Limb (tissue), 2 donors: ENCODE results near the gene EFNA1.
A peak's percentile ranks its signal among the peaks of the same experiment; 100 is the strongest.

ENCODE experiments used
- DNase-seq, 2 donors: peaks; one replicate each; pipeline ENCODE4 v3.0.0-alpha.2; 2016; ENCODE audit errors: extremely low spot score in 2 of 2

EFNA1 gene

DNA sequence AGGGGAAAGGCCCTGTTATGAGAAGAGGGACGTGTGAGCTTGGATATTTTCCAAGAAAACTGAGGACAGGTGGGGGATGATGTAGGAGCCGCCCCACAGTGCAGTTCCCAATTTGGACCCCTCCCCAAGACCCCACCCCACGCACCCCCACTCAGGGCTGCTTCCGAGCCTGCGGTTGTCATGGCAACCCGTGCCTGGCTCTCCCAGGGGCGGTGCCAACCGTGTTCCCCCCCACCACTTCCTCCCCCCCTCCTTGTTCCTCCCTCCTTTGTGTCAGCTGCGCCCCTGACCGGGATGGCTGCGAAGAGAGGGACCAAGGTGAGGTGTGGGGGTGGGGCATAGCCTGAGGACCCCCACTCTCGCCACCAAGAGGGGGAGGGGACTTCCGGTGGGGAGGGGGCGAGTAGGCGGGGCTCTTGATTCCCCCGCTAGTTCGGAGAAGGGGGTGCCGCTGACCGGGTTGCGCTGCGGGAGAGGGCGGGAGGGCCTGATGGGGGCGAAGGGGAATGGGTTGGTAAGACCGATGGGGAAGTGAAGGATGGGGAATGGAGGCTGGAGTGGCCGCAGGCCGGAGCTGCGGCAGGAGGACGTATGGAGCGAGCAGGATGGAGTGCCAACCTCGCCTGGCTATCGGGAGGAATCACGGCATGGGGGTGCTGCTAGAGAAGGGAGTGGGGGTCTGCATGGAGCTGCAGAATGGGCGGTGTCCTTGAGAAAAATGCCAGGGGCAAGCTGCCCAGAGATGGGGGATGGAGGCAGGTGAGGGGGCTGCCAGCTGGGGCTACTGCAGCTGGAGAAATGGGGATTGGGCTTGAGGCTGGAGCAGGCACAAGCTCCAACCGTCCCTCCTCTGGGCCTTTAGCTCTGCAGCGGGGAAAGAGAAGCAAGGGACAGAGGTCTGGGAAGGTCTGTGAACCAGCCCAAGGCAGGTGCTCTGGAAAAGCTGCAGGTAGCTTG, 46.9 kb downstream of the EFNA1 start:
- DNase-seq = peak in 1 of 2 donors; percentile 84

DNA sequence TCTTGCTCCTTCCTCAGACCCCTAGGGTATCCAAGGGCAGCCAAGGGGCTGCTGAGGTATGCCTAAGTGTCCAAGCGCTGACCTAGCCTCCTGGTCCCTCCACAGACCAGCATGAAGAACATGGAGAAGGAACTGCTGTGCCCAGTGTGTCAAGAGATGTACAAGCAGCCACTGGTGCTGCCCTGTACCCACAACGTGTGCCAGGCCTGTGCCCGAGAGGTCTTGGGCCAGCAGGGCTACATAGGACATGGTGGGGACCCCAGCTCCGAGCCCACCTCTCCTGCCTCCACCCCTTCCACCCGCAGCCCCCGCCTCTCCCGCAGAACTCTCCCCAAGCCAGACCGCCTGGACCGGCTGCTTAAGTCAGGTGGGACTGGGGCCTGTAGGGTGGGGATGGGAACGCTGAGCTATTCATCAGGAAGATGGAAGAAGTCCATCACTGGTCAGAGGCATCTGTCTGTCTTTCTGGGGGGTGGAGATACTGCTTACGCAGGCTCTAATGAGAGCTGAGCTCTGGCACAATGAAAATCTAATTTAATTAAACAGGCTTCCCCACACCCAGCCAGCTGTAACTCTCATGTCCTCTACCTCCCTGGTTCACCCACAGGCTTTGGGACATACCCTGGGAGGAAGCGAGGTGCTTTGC, 47.7 kb downstream of the EFNA1 start:
- DNase-seq = peak in 1 of 2 donors; percentile 39

DNA sequence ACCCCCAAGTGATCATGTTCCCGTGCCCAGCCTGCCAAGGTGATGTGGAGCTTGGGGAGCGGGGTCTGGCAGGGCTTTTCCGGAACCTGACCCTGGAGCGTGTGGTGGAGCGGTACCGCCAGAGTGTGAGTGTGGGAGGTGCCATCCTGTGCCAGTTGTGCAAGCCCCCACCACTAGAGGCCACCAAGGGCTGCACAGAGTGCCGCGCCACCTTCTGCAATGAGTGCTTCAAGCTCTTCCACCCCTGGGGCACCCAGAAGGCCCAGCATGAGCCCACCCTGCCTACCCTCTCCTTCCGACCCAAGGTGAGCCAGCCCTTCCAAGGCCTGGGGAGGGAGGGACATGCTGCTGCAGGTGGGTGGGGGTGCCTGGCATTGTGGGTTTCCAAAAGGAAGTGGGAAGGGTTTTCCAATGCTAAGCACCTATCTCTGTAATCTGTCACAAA, 48.3 kb downstream of the EFNA1 start:
- peak in 1 of 2 donors; percentile 31 for DNase-seq

DNA sequence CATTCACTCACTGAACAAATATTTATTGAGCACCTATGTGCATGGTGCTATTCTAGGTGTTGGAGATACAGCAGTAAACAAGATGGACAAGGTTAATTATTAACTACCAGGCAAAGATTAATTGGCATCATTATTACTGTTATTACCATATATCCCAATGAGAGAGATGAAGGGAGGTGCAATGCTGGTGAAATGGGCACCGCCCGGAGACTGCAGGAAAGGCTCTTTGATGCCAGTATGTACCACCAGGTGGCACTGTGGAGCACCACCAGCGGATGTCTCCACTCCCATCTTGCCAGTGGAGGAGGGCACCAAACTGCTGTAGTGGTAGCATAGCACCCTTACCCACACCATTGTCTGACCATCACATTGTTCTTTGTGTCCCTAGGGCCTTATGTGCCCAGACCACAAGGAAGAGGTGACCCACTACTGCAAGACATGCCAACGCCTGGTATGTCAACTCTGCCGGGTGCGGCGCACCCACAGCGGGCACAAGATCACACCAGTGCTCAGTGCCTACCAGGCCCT, 48.9 kb downstream of the EFNA1 start:
- peak; percentile 51 to 87 for DNase-seq

DNA sequence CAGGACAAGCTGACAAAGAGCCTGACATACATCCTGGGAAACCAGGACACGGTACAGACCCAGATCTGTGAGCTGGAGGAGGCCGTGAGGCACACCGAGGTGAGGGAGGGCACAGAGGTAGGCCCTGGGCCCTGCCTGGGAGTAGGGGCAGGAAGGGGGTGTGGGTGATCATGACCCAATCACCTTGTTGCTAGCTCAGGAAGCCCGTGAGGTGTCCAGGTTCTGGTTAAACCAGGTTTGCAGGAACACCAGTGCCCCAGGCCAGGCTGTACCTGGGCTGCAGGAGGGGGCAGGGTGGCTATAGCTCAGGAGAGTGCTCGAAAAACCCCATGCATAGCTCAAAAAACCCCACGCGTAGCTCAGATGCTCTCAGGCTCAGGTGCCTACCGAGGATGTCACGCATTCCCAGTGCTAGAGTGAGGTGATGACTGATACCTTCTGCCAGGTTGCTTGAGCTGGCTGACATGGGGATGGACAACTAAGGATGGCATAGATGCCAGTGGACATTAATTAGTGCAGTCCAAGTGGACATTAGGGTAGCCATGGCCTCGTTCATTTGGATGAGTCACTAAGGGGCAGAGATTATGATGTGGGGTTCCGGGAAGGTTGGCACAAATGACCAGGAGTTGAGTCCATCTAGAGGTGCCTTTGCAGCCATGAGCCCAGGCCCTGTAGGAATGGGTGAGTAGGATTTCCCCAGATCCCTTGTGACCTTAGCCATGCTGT, 49.7 kb downstream of the EFNA1 start:
- peak in 1 of 2 donors; percentile 29 for DNase-seq

DNA sequence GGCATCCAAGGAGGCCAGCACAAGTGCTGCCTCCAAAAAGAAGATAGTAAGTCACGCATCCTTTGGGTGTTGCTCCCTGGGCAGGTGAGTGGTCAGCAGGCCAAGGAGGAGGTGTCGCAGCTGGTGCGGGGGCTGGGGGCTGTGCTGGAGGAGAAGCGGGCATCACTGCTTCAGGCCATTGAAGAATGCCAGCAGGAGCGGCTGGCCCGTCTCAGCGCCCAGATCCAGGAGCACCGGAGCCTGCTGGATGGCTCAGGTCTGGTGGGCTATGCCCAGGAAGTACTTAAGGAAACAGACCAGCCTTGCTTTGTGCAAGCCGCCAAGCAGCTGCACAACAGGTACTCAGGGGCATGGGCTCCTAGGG, 50.2 kb downstream of the EFNA1 start:
- peak in 1 of 2 donors; percentile 26 for DNase-seq

DNA sequence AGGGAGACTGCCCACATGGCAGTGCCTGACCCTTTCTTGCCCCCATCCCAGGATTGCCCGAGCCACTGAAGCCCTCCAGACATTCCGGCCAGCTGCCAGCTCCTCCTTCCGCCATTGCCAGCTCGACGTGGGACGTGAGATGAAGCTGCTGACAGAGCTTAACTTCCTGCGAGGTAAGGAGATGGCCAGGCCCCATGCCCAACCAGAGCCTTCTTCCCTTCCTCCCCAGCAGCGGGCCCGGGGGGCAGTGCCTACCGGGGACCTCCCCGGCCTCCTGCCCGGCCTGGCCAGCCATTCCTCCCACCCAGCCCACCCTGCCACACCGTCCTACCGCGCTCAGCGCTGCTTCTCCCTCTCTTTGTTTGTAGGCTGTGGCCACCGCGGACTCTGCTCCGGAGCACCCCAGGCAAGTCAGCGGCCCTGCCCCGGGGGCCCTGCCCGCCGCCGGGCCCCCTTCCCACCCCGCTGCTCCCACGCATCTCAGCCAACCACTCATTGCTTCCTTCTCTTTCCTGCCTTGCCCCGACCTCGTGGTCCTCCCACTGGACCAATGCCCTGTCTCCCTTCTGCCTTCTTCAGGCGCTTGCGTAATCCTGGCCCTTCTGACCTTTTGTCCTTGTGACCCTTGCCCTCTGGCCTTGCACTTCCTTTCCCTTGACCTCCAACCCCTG, 50.9 kb downstream of the EFNA1 start:
- DNase-seq = peak in 1 of 2 donors; percentile 27

DNA sequence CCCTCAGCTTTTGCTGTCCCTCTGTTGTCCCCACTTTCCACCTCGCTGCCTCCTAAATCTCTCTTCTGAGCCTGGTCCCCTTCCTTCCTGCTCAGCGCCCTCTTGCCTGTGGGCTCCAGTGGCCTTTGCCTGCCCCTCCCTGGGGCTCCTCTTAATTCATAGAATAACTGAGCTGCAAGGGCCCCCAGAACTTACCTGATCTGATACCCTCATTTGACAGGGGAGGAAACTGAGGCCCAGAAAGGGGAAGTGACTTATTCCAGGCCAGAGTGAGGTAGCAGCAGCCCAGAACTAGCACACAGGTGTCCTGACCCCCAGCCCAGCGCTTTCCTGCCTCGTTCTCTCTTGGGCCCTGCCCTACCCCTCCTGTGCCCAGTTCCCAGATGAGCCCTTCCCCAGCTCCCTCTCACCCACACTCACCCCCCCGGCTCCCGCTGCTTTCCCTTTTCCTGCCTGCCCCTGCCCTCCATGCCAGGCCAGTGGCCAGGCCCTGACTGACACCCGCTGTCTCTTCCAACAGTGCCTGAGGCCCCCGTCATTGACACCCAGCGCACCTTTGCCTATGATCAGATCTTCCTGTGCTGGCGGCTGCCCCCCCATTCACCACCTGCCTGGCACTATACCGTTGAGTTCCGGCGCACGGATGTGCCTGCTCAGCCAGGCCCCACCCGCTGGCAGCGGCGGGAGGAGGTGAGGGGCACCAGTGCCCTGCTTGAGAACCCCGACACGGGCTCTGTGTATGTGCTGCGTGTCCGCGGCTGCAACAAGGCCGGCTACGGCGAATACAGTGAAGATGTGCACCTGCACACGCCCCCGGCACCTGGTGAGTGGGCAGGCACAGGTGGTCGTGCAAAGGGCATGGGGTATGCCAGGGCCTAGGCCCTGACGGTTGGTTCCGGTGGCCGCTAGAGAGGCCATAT, 51.7 kb downstream of the EFNA1 start:
- DNase-seq = peak in 1 of 2 donors; percentile 24

DNA sequence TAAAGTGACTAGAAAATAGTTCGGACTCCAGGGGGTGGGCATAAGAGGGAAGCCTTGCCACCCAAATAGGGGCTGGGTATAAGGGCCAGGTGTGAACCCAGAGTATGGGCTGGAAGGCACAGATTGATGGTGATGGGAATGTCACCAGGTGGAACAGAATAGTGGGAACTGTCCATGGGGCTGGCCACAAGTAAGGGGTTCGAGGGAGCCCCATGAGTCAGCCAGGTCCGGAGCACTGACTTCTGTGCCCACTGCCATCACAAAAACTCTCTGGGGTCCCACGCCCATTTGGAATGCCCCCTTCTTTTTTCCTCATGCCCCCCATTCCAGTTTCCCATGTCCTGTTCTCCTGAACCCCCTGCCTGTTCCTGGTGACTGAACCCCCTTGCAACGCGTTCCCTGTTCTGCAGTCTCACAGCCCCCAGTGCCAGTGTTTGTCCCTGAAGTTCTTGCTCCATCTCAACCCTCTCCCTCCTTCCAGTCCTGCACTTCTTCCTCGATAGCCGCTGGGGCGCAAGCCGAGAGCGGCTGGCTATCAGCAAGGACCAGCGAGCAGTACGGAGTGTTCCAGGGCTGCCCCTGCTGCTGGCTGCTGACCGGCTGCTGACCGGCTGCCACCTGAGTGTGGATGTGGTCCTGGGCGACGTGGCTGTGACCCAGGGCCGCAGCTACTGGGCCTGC, 53.8 kb downstream of the EFNA1 start:
- peak in 1 of 2 donors; percentile 14 for DNase-seq

DNA sequence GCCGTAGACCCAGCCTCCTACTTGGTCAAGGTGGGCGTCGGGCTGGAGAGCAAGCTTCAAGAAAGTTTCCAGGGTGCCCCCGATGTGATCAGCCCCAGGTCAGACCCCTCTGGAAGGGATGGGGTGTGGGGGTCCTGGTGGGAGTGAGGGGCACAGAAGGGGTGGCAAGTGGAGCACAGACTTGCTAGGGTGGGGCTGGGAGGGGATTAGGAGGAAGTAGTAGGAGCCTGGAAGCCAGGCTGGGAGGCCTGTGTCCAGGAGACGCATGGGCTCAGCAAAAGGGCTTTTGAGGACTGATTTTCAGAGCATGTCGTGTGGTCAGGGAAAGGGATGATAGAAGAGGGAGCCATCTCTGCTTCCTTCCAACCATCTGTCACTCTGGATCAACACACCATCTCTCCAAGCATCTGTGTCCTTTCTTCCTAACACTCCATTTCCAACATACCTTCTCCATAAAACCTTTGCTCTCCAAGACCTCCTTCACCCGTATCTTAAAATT, 54.4 kb downstream of the EFNA1 start:
- peak in 1 of 2 donors; percentile 16 for DNase-seq

DNA sequence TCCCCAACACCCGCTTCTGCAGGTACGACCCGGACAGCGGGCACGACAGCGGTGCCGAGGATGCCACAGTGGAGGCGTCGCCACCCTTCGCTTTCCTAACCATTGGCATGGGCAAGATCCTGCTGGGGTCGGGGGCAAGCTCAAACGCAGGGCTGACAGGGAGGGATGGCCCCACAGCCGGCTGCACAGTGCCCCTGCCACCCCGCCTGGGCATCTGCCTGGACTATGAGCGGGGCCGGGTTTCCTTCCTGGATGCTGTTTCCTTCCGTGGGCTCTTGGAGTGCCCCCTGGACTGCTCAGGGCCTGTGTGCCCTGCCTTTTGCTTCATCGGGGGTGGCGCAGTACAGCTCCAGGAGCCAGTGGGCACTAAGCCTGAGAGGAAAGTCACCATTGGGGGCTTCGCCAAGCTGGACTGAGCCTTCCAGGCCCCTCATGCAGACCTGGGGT, 56.1 kb downstream of the EFNA1 start:
- no peak for DNase-seq

DNA sequence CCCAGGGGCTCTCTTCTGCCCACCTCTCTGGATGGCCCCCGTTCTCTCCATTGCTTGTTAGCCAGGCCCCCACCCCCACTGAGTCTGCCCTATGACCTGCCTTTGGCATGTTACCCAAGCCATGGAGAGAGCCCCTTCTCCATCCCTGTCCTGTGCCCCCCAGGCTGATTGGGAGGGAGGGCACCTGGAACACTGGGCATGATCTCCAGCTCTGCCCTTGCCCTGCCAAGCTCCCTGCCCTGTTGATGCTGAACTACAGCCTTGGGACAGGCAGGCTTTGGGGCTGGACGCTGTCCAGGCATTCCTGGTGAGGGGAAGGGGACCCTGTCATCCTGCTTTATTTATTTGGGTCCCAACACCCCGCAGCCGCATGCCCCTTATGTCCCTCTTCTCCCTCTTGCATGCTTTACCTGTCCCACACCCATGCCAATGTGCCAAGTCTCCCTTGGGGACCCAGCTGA, 56.7 kb downstream of the EFNA1 start:
- no peak for DNase-seq
